Common myeloid progenitor, CD34-positive (primary cell): ENCODE data around the gene PRDM11.
A peak's percentile ranks its signal among the peaks of the same experiment; 100 is the strongest.

ENCODE experiments used
- CTCF ChIA-PET: fragments of 350-600 bp; sonication (Branson Sonifier 250); formaldehyde crosslinking; loops from one replicate; lab custom pipeline; 2021; ENCODE audit warnings: antibody characterized with exemption; lab: Charles Lee
- POLR2A ChIA-PET: fragments of 350-600 bp; sonication (Branson Sonifier 250); formaldehyde crosslinking; loops from one replicate; lab custom pipeline; 2021; ENCODE audit warnings: antibody characterized with exemption; lab: Charles Lee
- DNase-seq, 3 donors: peaks; one replicate each; pipeline versions ENCODE4 v3.0.0 to v3.0.0-alpha.2; 2013
- H3K27ac ChIP-seq, 2 experiments: 1 replicate in 1 of 2; 2 replicates in 1 of 2; pipeline ENCODE4 v1.7.0; 2013; ENCODE audit warnings: inconsistent platforms in 2 of 2, low read length in 2 of 2, mild to moderate bottlenecking in 2 of 2, low read depth in 1 of 2, moderate library complexity in 1 of 2; ENCODE audit not compliant: severe bottlenecking in 2 of 2, insufficient read depth in 1 of 2, poor library complexity in 1 of 2
- H3K27me3 ChIP-seq, 5 experiments: replicated peaks in 2 of 5; 1 replicate in 3 of 5; 2 replicates in 2 of 5; pipeline versions ENCODE4 v1.6.1 to v1.7.0; 2013; ENCODE audit warnings: low read length in 4 of 5, mild to moderate bottlenecking in 2 of 5, moderate library complexity in 2 of 5, inconsistent platforms in 1 of 5; ENCODE audit not compliant: insufficient read depth in 5 of 5, control insufficient read depth in 4 of 5
- H3K36me3 ChIP-seq, 4 experiments: 1 replicate in 2 of 4; 2 replicates in 2 of 4; pipeline versions ENCODE4 v1.6.1 to v1.7.0; 2013; ENCODE audit warnings: low read length in 3 of 4, control low read depth in 1 of 4, mild to moderate bottlenecking in 1 of 4; ENCODE audit not compliant: control insufficient read depth in 4 of 4, insufficient read depth in 4 of 4
- H3K4me1 ChIP-seq, 4 experiments: 1 replicate in 3 of 4; 2 replicates in 1 of 4; pipeline versions ENCODE4 v1.6.1 to v1.7.1; 2013; ENCODE audit warnings: low read length in 3 of 4, mild to moderate bottlenecking in 3 of 4, control low read depth in 1 of 4, inconsistent platforms in 1 of 4, moderate library complexity in 1 of 4; ENCODE audit not compliant: control insufficient read depth in 4 of 4, insufficient read depth in 4 of 4; ENCODE audit errors: control extremely low read depth in 1 of 4
- H3K4me3 ChIP-seq, 7 experiments: 1 replicate in 4 of 7; 2 replicates in 3 of 7; pipeline versions ENCODE4 v1.5.1 to v1.7.0; 2013; ENCODE audit warnings: mild to moderate bottlenecking in 7 of 7, low read length in 6 of 7, moderate library complexity in 6 of 7, inconsistent platforms in 2 of 7, low read depth in 2 of 7, control low read depth in 1 of 7; ENCODE audit not compliant: insufficient read depth in 4 of 7, control insufficient read depth in 1 of 7; ENCODE audit errors: extremely low read depth in 1 of 7
- H3K9me3 ChIP-seq, 5 experiments: 1 replicate in 4 of 5; 2 replicates in 1 of 5; pipeline versions ENCODE4 v1.6.1 to v1.7.1; 2013; ENCODE audit warnings: low read length in 4 of 5, mild to moderate bottlenecking in 2 of 5, inconsistent platforms in 1 of 5, low read depth in 1 of 5, moderate library complexity in 1 of 5; ENCODE audit not compliant: control insufficient read depth in 4 of 5, insufficient read depth in 2 of 5; ENCODE audit errors: control extremely low read depth in 1 of 5
- WGBS: methylation state at CpG from one replicate; pipeline ENCODE4 v1.1.5; 2013; ENCODE audit not compliant: insufficient coverage; 5-methylcytosine and 5-hydroxymethylcytosine counted together

The PRDM11 gene

GRCh38 chr11:45260071-45260470 is 113.6 kb downstream of the PRDM11 start:
- DNase-seq = no peak
- Histone ChIP-seq H3K36me3 (no peaks in the 10 kb centered on the region), H3K4me1 (no peaks in the 10 kb centered on the region), H3K4me3 (no peak overlapping the region), H3K27ac (no peak overlapping the region), H3K27me3 (peaks cover 0 to 5% (median 0%) of the 10 kb centered on the region in 5 experiments), H3K9me3 (no peaks in the 10 kb centered on the region)
- ChIA-PET POLR2A (no interaction called here), CTCF (interaction anchor here (1.2 to 1.8 kb wide), 4 partner anchors 8 to 224 kb away, joined by 3 to 5 read pairs (median 3); no protein-coding TSS in a partner anchor)

GRCh38 chr11:45262900-45263299 is 116.5 kb downstream of the PRDM11 start:
- 100% methylated on average over 3 of the region's 4 CpGs for WGBS
- Histone ChIP-seq H3K9me3 (no peaks in the 10 kb centered on the region), H3K27me3 (peaks cover 0 to 7% (median 2%) of the 10 kb centered on the region in 5 experiments), H3K4me3 (no peak overlapping the region), H3K36me3 (no peaks in the 10 kb centered on the region), H3K27ac (no peak overlapping the region), H3K4me1 (no peaks in the 10 kb centered on the region)
- no peak for DNase-seq
- ChIA-PET CTCF (no interaction called here), POLR2A (no interaction called here)

- Histone ChIP-seq H3K9me3 (no peaks in the 10 kb centered on the region), H3K27ac (no peak overlapping the region), H3K36me3 (no peaks in the 10 kb centered on the region), H3K4me3 (no peak overlapping the region), H3K27me3 (peaks cover 0 to 14% (median 3%) of the 10 kb centered on the region in 5 experiments), H3K4me1 (no peaks in the 10 kb centered on the region)
- 100% methylated on average over 1 of the region's 3 CpGs for WGBS
- POLR2A ChIA-PET = no interaction called here
- CTCF ChIA-PET = interaction anchor here (1.2 to 1.5 kb wide), 3 partner anchors 9 to 151 kb away, joined by 3 to 5 read pairs (median 3); no protein-coding TSS in a partner anchor
- no peak for DNase-seq
These were observed 117.3 kb downstream of the PRDM11 start for GRCh38 chr11:45263773-45264172.

- Histone ChIP-seq H3K27ac (no peak overlapping the region), H3K27me3 (peaks cover 0 to 23% (median 8%) of the 10 kb centered on the region in 5 experiments), H3K36me3 (no peaks in the 10 kb centered on the region), H3K9me3 (no peaks in the 10 kb centered on the region), H3K4me3 (no peak overlapping the region), H3K4me1 (no peaks in the 10 kb centered on the region)
- POLR2A ChIA-PET = no interaction called here
- 100% methylated on average over 7 of the region's 11 CpGs for WGBS
- DNase-seq = no peak
- CTCF ChIA-PET = interaction anchor here (1.2 to 1.5 kb wide), 3 partner anchors 8 to 153 kb away, joined by 3 to 5 read pairs (median 3); no protein-coding TSS in a partner anchor
These were observed 118.5 kb downstream of the PRDM11 start for GRCh38 chr11:45264839-45265515.

DNA sequence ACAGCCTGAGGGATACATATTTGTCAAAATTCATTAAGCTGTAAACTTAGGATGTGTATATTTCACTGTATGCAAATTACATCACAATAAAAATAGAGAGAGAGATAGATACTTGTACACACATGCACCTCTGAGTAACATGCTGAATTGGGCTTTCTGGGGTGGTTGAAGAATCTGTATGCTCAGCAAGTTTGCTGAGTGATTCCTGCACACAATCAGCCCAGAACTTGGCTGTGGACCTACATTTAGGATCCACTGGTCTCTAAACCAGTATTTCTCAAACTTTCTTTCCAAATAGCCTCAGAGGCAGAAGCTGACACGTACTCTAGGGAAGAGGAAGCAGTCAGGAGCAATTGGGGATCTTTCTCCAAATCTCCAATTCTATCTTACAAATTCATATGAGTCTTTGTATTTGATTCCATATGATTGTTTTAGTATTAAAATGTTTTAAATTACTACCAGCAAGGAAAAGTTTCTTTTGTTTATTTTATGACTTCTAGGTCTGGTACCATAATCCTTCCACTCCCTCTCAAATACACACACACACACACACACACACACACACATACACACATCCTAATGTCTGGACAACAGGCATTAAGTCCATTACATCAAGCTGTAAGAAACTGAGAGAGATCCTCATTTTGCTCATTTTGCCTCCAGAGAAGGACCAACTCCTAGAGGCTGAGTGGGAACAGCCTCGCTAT is 119.7 kb downstream of the PRDM11 start:
- Histone ChIP-seq H3K9me3 (no peaks in the 10 kb centered on the region), H3K36me3 (no peaks in the 10 kb centered on the region), H3K27ac (no peak overlapping the region), H3K4me1 (no peaks in the 10 kb centered on the region), H3K27me3 (peaks cover 0 to 25% (median 8%) of the 10 kb centered on the region in 5 experiments), H3K4me3 (no peak overlapping the region)
- WGBS = 90% methylated on average over 1 of the region's 2 CpGs
- DNase-seq = no peak
- POLR2A ChIA-PET = no interaction called here
- CTCF ChIA-PET = interaction anchor here (1.2 kb wide), 2 partner anchors 13 to 23 kb away, joined by 3 to 4 read pairs; no protein-coding TSS in a partner anchor

DNA sequence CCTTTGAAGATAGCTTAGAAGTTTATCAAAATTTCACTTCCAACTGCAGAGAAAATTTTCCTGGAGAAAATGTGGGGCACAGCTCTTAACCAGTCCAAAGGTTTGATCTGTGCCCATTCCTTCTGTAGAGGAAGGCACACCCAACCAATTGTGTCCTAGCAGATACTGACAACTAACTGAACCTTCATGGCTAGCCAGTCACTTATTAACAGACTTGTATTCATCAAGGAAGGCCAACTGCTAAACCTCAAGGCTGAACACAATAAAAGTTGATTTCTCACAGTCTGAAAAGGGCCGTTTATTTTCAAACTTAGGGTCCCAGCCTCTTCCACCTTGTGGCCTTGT is 120.2 kb downstream of the PRDM11 start:
- POLR2A ChIA-PET = no interaction called here

GRCh38 chr11:45267052-45267451 is 120.6 kb downstream of the PRDM11 start:
- peak in 1 of 3 donors; percentile 20 for DNase-seq
- WGBS = 71% methylated on average over 13 of the region's 14 CpGs

More for the DNA sequence above, 120.2 kb downstream of the PRDM11 start:
- no peaks in the 10 kb centered on the region for H3K36me3 ChIP-seq
- WGBS = 100% methylated on average over 1 of the region's 1 CpG
- no peaks in the 10 kb centered on the region for H3K4me1 ChIP-seq
- no peak overlapping the region for H3K27ac ChIP-seq
- H3K4me3 ChIP-seq = no peak overlapping the region
- no peak for DNase-seq
- peaks cover 0 to 27% (median 10%) of the 10 kb centered on the region in 5 experiments for H3K27me3 ChIP-seq
- H3K9me3 ChIP-seq = no peaks in the 10 kb centered on the region
- CTCF ChIA-PET = interaction anchor here (1.2 kb wide), 2 partner anchors 14 to 23 kb away, joined by 3 to 4 read pairs; no protein-coding TSS in a partner anchor

More at GRCh38 chr11:45267052-45267451, 120.6 kb downstream of the PRDM11 start:
- ChIA-PET CTCF (interaction anchor here (1.2 kb wide), 2 partner anchors 14 to 22 kb away, joined by 3 to 4 read pairs; no protein-coding TSS in a partner anchor), POLR2A (no interaction called here)
- Histone ChIP-seq H3K4me3 (no peak overlapping the region), H3K36me3 (no peaks in the 10 kb centered on the region), H3K27me3 (peaks cover 0 to 27% (median 10%) of the 10 kb centered on the region in 5 experiments), H3K27ac (no peak overlapping the region), H3K4me1 (no peaks in the 10 kb centered on the region), H3K9me3 (no peaks in the 10 kb centered on the region)
